Islet precursor cell (in vitro differentiated cells): ENCODE measurements around the gene KCNJ12.
A peak's percentile ranks its signal among the peaks of the same experiment; 100 is the strongest.
"Not testable (repeated sequence)": the region's sequence is repeated elsewhere in the genome, so short reads cannot be mapped to it uniquely, and the experiment has no call there.

Experiments used
- DNase-seq: peaks from one replicate; pipeline ENCODE4 v3.0.0-alpha.2; 2018

KCNJ12 gene

DNA sequence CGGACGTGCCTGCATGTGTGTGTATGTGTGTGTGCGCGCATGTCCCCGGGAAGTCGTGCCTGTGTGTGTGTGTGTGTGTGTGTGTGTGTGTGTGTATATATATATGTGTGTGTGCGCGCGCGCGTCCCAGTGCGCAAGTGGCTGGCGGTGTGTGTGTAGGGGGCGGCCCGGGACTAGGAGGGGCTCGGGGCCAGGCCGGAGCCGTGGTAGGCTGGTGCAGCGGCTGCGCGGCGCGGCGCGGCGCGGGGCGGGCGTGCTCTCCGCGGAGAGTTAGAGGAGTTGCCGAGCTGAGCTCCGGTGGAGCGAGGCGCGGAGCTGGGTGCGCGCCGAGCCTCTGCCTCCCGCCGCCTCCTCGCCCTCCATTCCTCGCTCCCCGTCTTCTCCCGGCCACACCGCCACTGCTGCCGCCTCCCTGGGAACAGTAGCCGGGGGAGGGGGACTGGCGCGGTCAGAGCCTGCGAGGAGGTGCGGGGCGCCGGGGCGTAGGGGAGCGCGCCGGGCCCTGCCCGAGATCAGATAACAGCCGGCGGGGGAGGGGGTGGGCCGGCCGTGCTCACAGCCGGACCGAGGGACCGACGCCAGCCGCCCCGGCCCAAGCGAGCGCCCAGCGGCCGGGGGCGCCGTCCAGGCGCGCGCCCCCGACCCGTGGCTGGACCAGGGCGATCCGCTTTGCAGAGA lies at the start of gene KCNJ12:
KCNJ12 (plus strand) TSS at position 277 of the 678 bp plus-strand sequence. CDS start 38,986 bp downstream, outside the sequence.
- no peak for DNase-seq

DNA sequence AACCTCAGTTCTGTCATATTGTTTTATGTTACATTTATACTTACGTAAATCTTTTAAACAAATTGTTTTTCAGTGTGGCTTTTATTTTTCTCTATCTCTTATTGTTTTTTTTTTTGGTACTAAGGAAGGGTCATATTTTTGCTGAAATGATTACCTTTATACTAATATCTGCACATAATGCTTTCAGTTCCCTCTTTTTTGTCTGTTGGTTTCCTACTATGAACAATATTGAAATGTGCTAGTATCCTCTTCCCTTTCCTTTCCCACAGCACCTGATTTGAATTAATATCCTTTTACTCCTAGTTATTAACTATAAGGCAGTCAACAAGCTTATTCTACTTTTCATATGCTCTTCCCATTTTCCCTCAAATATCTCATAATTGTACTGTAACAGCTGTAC lies 48.2 kb upstream of the KCNJ12 start:
- not testable (repeated sequence) for DNase-seq

DNA sequence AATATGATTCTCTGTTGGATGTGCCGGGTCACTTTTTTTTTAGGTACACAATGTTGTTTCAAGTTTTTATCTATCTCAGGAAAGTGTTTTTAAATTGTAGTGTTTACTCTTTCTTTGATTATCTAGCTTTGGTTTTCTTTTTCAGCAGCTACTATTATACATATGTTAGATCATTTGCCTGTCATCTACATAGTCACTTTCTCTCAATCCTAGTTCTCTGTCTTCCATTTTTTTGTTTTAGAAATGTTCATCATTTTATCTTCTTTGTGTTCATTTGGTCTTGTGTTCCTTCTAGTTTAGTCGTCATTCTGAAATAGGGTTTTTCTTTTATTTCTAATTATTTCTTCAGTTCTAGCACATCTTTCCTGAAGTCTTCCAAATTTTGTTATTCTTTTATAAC lies 47.4 kb upstream of the KCNJ12 start:
- not testable (repeated sequence) for DNase-seq

DNA sequence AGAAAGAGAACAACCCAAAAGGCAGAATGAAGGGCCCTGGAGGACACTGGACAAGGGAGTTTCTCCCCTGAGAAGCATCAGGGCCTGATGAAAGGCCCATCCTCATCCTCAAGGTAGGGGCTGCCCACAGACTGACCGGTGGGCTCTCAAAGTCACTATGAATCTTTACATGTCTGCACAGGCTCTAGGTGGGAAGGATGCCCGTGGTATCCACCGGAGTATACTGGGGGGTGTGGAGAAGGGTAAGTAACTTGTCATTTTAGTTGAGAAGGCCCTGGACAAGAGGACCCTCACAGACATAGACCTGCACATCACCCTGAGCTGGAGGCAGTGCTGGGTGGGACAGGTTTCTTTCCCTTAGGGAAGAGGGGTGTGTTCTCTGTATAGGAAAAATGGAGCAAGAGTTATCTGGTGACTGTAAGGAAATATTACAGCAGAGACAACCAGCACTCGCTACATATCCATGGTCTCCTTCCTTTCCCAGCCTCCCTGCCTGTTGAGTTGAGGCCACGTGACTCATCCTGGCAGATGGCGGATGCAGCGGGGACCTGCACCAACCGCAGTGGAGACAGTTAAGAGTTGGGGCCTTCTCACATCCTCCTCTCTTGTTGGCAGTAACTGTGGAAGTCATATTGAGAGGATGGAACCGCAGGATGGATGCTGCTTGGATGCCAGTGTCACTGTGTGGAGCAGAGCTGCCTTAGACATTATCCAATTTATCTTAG lies 45.6 kb upstream of the KCNJ12 start:
- peak; percentile 50 for DNase-seq

DNA sequence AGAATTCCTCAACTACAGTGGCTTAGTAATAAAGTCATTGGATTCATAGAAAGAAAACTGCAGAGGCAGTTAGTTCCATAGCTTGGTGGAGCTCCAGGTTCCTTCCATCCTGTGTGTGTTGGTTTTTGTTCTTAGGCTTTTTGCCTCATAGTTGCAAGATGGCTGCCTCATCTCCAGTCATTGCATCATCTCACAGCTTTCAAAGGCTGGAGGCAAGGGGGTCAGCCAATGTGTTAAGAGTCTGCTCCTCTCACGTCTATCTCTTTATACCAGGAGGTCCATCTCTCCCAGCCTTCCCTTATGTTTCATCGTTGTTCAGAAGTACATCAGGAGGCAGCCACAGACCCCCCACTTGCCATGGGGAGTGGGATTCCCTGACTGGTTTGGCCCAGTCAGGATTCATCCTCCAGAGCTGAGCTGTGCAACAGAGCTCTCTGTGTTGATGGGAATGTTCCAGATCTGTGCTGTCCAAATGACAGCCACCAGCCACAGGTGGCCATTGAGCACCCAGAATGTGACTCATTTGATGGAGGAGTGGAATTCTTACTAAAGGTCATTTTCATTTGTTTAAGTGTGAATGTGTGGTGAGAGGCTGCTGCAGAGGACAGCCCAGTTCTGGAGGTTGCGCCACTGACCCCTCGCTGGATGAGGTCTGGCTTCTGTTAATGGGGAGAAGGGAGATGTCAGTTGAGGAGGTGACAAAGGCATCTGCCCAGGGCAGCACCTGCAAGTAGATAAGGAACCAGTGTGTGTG lies 39.4 kb upstream of the KCNJ12 start:
- not testable (repeated sequence) for DNase-seq

DNA sequence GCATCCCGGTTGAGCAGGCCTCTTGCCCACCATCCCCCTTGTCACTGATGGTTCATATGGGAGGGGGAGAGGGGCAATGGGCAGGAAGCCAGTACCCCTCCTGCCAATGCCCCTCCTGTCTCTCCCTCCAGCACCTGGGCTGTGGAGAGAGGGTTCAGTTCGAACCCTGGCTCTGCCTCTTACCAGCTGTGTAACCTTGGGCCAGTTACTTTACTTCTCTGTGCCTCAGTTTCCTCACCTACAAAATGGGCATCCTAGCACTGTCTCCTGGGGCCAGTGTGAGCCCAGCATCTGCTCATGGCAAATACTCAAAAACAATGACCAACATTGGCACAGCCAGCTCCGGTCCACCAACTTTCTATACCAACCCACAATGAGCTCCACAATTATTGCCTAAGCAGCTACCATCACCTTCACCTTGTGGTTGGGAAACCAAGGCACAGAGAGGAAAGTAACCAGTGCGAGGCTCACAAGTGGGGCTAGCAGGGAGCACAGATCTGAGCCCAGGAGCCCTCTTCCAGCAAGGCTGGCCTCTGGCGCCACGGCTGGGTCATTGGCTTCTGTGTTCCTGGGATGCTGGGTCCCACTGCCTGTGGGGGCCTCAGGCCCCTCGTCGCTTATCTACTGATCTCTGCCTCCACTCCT lies 38.1 kb upstream of the KCNJ12 start:
- DNase-seq, result peak; percentile 52

DNA sequence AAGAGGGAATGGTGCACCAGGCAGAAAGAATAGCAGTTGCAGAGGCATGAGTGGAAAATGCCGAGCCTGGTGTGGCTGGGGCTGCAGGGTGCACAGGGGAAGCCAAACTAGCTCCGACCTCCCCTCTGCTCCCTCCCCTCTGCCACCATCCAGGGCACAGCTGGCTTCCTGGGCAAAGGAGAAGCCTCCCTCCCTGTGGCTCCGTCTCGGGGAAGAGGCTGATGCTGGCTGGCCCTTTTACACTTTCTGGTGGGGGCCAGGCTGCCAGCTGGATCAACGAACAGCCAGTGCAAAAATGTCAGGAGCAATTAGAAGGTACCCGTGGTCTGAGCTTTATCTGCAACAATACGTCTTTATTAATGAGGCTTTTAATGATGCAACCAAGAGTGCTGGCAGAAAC lies 37.1 kb upstream of the KCNJ12 start:
- peak; percentile 43 for DNase-seq

DNA sequence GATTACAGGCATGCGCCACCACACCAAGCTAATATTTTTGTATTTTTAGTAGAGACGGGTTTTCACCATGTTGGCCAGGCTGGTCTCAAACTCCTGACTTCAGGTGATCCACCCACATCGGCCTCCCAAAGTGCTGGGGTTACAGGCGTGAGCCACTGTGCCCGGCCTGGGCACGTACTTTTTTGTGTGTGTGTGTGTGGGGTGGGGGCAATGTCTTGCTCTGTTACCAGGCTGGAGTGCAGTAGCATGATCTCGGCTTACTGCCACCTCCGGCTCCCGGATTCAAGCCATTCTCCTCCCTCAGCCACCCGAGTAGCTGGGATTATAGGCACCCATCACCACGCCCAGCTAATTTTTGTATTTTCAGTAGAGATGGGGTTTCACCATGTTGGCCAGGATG lies 36.6 kb upstream of the KCNJ12 start:
- peak; percentile 42 for DNase-seq

GRCh38 chr17:21340407-21340806 lies 35.8 kb upstream of the KCNJ12 start:
- peak; percentile 45 for DNase-seq

GRCh38 chr17:21341279-21341678 lies 34.9 kb upstream of the KCNJ12 start:
- peak; percentile 38 for DNase-seq

DNA sequence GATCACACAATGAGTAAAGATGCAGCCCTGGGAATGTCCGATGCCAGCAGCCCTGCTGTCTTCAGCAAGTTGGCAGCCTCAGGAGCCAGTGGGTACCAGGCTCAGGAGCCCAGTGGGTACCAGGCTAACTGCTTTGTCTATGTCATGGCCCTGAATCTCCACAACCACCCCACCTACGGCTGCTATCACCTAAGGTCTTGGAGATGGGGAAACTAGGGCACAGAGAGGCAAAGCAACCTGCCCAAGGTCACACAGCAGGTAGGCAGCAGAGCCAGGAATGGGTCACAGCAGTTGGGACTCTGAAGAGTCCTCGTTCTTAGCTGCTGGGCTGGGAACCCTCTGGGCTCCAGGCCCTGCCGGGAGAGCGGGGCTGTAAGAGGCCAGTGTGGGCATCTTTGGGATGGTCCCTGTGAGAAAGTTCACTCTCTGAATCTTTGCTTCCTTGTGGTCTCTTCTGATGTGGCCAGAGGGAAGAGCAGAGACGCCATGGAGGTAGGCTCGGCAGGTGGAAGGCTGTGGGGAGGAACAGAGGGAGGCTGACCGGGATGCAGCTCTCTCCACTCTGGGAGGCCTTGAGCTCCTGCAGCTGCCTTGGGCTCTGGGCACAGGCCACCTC lies 34.1 kb upstream of the KCNJ12 start:
- peak; percentile 37 for DNase-seq

- peak; percentile 53 for DNase-seq
Observed at GRCh38 chr17:21343061-21343949, 32.9 kb upstream of the KCNJ12 start.

DNA sequence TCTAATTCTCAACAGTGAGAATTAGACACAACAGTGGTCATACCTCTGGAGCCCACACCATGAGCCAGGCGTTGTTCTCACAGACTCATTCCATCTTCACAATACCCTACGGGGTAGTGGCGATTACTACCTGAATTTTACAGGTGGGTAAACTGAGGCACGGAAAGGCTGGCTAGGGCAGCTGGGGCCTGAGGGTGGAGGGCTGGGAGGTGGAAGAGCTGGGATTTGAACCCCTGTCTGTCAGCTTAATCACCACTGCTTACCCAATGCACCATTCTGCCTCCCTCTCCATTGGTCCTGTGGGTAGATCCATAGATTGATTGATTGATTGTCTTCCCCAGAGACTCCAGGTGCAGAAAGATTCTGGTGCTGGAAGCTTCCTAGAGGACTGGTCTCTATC lies 31.4 kb upstream of the KCNJ12 start:
- peak; percentile 27 for DNase-seq

DNA sequence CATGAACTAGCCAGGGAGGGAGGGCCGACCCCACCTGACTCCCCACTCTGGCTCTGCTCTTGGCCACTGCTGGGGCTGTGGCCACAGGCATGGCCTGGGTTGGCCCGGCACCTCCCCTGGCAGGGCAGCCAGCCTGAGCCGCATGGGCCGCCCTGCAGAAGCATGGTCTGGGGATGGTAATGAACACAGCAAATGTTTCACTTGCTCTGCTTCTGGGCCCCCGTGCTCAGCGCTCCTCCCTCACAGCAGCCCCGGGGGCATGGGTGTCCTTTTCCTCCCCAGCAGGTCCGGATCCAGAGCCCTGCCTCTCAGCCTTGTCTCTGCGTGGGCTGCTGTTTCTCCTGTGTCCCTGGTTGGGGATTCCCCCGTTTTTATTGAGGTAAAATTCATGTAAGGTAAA lies 30.9 kb upstream of the KCNJ12 start:
- peak; percentile 54 for DNase-seq

- not testable (repeated sequence) for DNase-seq
Observed at GRCh38 chr17:21346107-21346506, 30.1 kb upstream of the KCNJ12 start.

DNA sequence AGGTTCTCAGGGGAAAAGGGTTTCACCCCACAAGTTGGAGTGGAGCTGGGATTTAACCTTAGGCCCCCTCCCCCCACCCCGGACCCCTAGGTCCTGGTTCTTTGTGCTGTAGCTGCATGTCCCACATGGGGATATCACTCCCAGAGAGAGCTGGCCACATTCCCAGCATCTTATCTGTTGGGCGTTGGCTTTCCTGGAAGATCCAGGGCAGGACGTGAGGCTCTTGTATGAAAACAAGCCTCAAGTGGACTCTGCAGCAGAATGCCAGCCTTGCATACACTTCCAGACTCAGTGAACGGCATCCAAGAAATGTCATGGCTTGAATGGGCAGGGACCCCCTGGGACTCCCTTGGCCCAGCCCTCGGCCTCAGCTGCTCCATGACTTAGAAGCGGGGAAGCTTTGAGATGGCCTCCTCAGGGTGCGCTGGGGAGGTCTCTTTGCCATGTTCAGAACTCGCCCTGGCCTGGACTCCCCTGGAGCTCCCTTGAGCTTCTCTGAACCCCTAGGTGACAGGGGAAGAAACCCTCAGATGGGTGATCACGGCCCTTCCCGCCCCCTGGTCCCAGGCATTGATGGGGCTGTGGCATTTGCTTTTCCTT lies 29.4 kb upstream of the KCNJ12 start:
- DNase-seq, result peak; percentile 42

- not testable (repeated sequence) for DNase-seq
Observed at GRCh38 chr17:21347660-21348059, 28.5 kb upstream of the KCNJ12 start.

GRCh38 chr17:21348081-21348925 lies 27.9 kb upstream of the KCNJ12 start:
- peak; percentile 23 for DNase-seq

DNA sequence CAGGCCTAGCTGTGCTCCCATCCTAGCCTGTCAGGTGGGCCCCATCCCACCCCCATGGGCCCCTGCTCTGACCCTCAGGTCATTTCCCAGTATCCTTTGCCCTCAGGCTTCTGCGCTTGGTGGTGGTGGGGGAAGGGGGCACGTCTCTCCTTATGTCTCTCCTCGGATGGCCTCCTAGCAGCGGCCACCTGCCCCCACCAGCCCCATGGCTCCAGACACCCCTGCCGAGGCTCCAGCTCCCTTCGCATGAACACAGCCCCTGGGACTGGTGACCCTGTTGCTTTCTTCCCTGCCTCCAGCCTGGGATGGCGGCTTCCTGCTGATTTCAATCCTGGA lies 27.3 kb upstream of the KCNJ12 start:
- DNase-seq, result not testable (repeated sequence)

- DNase-seq, result peak; percentile 66
Observed at GRCh38 chr17:21349358-21350050, 26.7 kb upstream of the KCNJ12 start.
